ENCODE measurements around the gene RNF114.
"Not testable (repeated sequence)": the region's sequence is repeated elsewhere in the genome, so short reads cannot be mapped to it uniquely, and the experiment has no call there.

RNF114 gene

GRCh38 chr20:49987868-49988690 lies 51.9 kb downstream of the RNF114 start:
- no peak overlapping the region for H3K27ac ChIP-seq
- TF ChIP-seq, protein P1, sequence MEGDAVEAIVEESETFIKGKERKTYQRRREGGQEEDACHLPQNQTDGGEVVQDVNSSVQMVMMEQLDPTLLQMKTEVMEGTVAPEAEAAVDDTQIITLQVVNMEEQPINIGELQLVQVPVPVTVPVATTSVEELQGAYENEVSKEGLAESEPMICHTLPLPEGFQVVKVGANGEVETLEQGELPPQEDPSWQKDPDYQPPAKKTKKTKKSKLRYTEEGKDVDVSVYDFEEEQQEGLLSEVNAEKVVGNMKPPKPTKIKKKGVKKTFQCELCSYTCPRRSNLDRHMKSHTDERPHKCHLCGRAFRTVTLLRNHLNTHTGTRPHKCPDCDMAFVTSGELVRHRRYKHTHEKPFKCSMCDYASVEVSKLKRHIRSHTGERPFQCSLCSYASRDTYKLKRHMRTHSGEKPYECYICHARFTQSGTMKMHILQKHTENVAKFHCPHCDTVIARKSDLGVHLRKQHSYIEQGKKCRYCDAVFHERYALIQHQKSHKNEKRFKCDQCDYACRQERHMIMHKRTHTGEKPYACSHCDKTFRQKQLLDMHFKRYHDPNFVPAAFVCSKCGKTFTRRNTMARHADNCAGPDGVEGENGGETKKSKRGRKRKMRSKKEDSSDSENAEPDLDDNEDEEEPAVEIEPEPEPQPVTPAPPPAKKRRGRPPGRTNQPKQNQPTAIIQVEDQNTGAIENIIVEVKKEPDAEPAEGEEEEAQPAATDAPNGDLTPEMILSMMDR (conservative IDR thresholded peaks at IDR 0.05): no peak
- no peak for TF ChIP-seq ZFX (IDR thresholded peaks at IDR 0.05)

DNA sequence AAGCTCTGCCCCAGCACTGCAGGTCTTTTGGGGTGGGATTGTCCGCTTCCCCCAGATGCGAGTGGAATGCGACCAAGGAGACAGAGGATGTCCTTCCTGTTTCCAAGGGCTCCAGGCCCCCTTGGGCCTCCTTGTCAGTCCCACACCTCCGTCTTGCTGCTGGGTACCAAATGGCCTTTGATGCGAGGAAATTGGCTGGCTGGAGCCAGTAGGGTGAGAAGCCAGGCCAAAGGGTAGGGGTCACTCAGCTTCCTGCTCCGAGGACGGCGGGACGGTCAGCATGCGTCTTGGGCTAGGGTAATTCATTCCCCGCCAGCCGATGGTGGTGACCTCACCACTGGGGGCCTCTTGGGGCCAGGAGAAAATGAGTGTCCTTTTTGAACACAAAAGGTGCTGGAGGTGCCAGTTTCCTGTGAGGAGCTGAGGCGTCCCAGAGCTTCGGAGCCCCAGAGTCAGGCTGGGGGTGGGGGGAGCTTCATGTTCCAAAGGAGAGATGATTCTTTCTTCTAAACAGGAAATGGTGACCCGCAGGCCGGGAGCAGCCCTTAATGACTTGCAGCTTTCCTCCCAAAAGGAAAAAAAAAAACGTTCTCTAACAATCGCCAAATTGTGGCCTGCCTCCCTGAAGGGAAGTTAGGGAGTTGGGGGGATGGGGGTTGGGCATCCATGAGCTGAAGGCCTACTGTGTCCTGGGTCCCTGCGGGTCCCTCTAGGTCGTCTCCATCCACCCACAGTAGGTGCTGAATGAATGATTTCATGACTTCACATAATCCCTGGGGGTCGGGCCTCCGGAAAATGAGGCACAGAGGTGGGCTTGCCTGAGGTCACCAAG lies 53.3 kb downstream of the RNF114 start:
- no peak overlapping the region for H3K27ac ChIP-seq
- no peak for TF ChIP-seq ZFX (IDR thresholded peaks at IDR 0.05)
- TF ChIP-seq, protein P1 (conservative IDR thresholded peaks at IDR 0.05): no peak

GRCh38 chr20:49990271-49990720 lies 54.1 kb downstream of the RNF114 start:
- no peak overlapping the region for H3K27ac ChIP-seq
- TF ChIP-seq ZFX (IDR thresholded peaks at IDR 0.05): no peak
- TF ChIP-seq, protein P1 (conservative IDR thresholded peaks at IDR 0.05): no peak

GRCh38 chr20:49993301-49993751 lies 57.1 kb downstream of the RNF114 start:
- TF ChIP-seq ZFX (IDR thresholded peaks at IDR 0.05): no peak
- TF ChIP-seq, protein P1 (conservative IDR thresholded peaks at IDR 0.05): no peak
- H3K27ac ChIP-seq: no peak overlapping the region

DNA sequence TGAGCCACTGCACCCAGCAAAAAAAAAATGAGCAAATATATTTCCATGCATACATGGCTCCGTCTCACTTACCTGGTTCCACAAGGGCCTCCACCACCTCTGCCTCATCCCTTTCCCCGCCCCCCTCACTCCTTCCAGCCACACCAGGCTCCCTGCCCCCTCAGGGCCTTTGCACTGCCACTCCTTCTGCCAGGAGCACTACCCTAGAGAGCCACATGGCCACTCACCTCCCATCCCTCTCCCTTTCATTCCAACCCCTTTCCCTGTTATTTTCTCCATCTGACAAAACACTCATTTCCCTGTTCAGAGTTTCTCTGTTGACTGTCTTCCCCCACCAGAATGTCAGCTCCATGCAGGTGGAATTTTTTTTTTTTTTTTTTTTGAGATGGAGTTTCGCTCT lies 59.4 kb downstream of the RNF114 start:
- H3K27ac ChIP-seq: no peak overlapping the region

DNA sequence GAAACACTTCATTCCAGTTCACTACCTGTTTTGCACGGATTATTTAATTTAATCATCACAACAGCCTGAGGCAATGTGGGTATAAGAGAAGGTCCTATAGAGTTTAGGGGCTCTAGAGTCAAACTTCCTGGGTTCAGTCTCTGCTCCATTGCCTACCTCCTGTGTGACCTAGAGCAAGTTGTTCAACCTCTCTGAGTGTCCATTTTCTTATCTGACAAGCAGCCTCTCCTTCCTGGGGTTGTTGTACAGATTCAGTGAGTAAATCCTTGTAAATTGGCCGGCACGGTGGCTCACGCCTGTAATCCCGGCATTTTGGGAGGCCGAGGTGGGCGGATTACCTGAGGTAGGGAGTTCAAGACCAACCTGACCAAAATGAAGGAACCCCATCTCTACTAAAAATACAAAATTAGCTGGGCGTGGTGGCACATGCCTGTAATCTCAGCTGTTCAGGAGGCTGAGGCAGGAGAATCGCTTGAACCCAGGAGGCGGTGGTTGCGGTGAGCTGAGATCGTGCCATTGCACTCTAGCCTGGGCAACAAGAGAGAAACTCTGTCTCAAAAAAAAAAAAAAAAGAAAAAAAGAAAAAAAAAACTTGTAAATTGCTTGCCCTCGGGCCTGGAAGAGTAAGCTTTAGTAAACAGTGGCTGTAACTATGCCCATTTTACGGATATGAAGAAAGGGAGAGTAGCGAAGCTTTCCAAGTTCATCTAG lies 62.4 kb downstream of the RNF114 start:
- H3K27ac ChIP-seq: not testable (repeated sequence)

More for the DNA sequence above, 59.4 kb downstream of the RNF114 start:
- TF ChIP-seq ZFX (IDR thresholded peaks at IDR 0.05): no peak
- TF ChIP-seq, protein P1 (conservative IDR thresholded peaks at IDR 0.05): no peak

- no peak overlapping the region for H3K27ac ChIP-seq
Observed at GRCh38 chr20:49999329-49999728, 63.1 kb downstream of the RNF114 start.

DNA sequence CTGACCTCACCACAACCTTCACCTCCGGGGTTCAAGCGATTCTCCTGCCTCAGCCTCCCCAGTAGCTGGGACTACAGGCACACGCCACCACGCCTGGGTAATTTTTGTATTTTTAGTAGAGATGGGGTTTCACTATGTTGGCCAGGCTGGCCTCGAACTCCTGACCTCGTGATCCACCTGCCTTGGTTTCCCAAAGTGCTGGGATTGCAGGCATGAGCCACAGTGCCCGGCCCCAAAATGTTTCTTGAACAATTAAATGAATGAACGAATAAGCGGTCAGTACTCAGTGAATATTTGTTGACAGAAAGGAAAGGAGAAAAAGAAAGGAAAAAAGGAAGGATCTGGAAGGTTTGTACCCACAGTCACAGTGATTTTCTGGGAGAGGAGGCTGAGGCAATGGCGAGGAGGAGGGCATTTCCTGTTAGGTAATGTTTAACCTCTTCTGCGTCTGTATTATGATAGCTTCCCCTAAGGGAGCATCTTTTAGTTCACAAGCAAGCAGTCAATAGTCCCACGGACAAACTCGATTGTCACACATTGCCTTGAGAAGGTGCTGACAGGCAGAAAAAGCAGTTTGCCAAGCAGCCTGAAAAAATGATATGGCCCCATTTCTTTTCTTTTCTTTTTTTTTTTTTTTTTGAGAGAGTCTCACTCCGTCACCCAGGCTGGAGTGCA lies 64.5 kb downstream of the RNF114 start:
- H3K27ac ChIP-seq: not testable (repeated sequence)

More at GRCh38 chr20:49999329-49999728, 63.1 kb downstream of the RNF114 start:
- TF ChIP-seq ZFX (IDR thresholded peaks at IDR 0.05): no peak
- TF ChIP-seq, protein P1 (conservative IDR thresholded peaks at IDR 0.05): no peak

All from C4-2B (cell line).